Measurements from ENCODE around the gene GAS1.

The GAS1 gene

DNA sequence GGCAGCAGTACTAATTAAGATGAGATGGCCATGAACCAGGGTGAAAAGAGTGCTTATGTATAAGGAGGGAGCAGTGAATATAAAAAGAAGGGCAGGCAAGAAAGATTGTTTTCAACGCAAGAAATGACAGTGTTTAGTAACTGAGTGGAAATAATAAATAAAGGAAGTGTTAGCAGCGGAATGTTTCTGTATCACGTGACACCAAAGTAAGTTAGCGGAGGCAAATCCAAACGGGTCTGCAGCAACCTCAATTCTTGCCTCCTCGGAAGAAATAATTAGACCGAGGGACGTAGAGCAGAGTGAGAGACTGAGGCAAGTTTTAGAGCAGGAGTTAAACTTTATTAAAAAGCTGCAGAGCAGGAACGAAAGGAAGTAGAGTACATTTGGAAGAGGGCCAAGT lies 15.4 kb upstream of the GAS1 start:
- DNase-seq (ENCODE audit: low spot score): no peak

GRCh38 chr9:86960938-86961337 lies 13.6 kb upstream of the GAS1 start:
- DNase-seq (ENCODE audit: low spot score): no peak

DNA sequence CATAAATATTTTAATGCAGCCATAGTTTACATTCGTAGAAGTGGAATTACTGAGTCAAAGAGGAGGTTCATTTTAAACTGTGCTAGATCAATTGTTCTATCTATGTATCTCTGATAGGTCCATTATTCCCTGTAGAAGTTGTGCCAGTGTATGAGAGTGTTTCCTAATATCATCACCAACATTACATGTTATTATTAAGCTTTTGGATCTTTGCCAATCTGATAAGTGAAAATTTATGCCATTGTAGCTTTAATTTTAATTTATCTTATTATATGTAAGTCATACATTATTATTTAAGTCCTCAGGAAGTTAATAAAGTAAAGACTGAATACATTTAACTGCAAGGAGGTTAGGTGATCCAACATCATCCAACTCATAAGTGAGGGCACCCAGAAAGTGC lies 10.9 kb upstream of the GAS1 start:
- DNase-seq (ENCODE audit: low spot score): no peak

DNA sequence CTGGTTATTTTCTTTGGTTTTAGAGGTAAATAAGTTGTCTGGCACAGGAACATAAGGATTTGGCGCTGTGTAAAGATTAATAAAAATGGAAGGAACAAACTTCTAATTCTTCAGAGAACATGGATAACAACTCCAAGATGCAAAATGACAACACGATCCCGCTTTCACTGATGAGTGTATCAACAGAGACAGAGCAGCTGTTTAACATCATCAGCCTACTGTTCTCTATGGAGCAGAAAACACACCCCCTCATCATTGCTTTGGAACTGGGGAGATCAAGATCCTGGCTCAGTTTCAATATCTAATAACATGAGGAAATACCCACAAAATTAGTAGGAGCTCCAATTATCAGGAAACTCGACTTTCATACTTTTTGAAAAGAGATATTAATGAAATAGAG lies 8.3 kb upstream of the GAS1 start:
- DNase-seq (ENCODE audit: low spot score): no peak

DNA sequence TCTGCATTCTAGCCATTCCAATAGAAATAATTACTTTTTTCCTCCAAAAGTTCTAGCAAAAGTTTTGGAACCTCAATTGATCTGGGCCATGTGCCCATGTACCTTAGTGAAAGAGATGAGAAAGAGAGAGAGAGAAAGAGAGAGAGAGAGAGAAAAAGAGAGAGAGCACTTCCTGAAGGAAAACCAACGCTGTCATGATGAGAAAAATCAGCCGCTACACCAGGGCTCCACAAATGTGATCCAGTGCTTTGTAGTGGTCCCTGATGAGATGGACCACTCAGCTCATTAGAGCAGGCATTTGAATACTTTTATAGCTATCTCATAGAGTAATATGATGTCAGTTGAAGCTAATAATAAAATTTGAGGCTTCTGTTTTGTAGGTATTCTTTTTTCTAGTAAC lies 7.7 kb upstream of the GAS1 start:
- DNase-seq (ENCODE audit: low spot score): no peak

- DNase-seq (ENCODE audit: low spot score): no peak
Observed at GRCh38 chr9:86953181-86953580, 5.9 kb upstream of the GAS1 start.

- peak; percentile 46 for DNase-seq (ENCODE audit: low spot score)
Observed at GRCh38 chr9:86948074-86948929, 996 bp upstream of the GAS1 start.

- DNase-seq (ENCODE audit: low spot score): peak; percentile 31
Observed at GRCh38 chr9:86946201-86947145, 833 bp downstream of the GAS1 start.

DNA sequence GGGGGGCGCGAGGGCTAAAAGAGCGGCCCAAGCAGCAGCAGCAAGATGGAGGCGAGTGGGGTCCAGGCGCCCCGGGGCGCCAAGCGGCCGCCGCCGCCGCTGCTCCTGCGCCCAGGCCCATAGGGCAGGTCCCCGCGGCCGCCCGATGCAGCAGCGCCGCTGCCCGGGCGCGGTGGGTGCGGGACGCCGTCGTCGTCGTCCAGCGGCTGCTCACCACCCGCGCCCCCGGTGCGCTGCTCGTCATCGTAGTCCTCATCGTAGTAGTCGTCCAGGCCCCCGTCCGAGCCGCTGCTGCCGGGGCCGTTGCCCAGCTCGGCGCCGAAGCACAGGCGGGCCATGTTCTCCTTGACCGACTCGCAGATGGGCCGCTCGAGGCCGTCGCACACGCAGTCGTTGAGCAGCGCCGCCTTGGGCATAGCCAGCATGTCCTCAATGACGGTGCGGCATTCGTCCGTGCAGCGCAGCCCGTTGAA lies 1.5 kb downstream of the GAS1 start:
- DNase-seq (ENCODE audit: low spot score): no peak

- no peak for DNase-seq (ENCODE audit: low spot score)
Observed at GRCh38 chr9:86944796-86945727, 2.2 kb downstream of the GAS1 start.

GRCh38 chr9:86943201-86944113 lies 3.8 kb downstream of the GAS1 start:
- peak; percentile 20 for DNase-seq (ENCODE audit: low spot score)

DNA sequence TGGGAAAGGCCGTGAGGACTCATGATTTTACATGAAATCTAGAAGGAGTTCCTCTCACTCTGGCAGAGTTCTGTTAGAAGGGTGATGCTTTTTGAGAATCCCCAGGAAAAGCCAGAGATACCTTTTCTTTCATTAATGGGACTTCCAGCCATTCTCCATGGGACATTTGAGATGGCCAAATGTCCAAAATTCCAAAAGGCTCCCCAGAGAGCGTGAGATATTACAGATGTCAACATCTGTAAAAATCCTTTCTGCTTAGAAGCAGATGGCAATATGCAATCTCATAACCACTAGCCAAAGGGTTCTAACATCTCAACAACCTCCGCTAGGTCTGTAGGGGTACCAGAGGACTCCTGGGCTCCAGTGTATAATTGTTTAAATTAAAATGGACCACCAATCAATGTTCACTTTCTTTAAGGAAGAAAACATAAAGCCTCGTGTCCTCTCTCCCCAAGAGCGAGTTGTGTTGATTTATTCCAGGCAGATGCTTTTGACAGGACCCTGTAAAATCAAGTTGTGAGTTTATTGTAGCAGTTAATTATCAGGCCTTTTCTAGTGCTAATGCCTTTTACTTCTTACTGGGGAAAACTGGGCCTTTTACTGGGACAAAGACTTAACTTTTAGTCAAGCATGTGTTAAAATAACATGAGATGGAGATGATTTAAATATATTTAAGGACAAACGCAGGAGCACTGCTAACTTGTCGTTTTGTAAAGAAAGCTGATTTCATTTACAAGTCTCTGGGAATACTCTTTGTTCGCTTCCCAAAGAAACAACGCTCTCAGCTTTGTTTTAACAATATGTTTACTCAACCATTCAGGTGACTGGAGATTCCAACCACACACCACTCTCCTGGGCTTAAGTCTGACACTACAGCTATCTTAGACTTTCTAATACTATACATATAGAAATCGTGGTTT lies 4.8 kb downstream of the GAS1 start:
- no peak for DNase-seq (ENCODE audit: low spot score)

DNA sequence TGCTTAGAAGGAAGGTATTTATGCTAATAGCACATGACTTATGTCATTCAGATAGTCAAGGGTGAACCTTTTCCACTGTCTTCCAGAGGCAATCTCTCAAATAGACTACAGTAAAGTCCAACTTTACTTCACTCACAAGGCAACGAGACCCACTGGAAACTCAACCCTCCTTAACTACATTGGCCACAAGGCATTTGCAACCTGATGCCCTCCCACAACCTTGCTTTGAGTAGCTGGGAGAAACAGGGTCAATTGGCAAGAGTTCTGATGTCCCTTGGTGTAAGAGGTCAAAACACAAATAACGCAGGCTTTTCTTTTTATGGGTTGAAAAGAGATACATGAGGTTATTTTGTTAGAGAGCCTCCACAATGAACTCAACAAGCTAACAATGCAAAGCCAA lies 6.1 kb downstream of the GAS1 start:
- no peak for DNase-seq (ENCODE audit: low spot score)

DNA sequence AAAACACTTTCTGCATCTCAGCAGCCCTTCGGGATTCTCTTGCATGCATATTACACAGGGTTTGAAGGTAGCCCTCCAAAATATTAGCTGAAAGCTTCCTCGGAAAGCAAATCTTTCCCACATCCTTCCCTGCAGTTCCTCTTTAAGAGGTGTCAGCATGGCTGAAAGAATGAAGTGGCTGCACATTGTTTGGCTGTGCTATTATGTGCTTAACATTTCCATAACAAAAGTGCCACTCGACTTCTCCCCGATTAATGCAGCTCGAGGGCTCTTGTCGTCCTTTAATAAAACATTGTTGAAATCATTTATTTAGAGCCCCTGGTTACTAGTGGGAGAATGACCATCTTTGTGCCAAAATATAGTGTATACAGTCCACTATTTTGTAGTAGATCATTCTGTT lies 6.5 kb downstream of the GAS1 start:
- DNase-seq (ENCODE audit: low spot score): no peak

DNA sequence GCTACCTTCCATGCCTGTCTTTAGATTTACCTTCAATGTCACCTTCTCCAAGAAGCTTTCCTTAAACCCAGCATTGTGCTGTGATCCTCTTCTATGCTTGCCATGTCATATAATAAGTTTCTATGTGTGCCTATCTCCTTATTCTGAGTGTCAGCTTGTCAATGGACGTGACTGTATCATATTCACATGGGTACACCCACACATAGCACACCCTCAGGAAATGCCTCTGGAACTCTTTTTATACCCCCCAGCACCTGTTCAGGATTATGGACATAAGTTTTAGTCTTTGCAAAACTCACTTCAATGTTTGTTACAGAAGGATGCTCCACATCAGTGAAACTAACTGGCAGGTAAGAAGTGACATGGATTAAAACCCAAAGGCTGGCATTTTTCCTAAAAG lies 7.4 kb downstream of the GAS1 start:
- DNase-seq (ENCODE audit: low spot score): no peak

DNA sequence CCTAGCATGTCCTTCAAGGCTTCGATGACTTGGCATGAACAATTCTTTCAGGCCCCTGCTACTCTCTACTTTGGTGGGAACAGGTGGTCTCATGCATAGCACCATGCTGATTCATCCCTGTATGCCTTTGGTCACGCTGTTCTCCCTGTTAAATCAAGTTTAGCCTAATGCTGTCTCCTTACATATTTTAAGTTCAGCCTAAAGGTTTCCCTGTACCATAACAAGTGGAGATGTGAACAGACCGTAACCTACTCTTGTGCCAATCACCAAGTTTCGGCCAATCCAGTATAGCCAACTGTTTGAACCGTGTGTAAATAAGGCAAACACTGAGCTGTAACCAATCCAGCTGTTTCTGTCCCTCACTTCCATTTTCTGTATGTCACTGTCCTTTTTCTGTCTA lies 8.0 kb downstream of the GAS1 start:
- DNase-seq (ENCODE audit: low spot score): no peak

DNA sequence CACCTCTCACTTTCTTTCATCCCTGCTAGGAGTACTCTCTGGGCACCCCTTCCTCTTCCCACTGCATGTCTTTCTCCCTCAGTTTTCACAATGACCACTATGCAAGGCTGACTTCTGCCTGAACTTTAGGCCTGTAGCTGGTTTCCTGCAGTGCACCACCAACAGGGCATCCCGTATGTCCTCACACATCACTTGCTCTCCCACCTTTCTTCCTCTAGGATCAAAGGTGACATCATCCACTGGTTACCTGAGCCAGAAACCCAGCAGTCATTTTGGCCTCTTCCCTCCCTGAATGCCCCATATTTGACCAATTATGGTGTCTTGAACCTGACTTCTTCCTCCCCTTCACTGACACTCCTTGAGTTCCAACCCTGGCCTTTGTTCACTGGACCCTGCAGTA lies 8.5 kb downstream of the GAS1 start:
- DNase-seq (ENCODE audit: low spot score): no peak

DNA sequence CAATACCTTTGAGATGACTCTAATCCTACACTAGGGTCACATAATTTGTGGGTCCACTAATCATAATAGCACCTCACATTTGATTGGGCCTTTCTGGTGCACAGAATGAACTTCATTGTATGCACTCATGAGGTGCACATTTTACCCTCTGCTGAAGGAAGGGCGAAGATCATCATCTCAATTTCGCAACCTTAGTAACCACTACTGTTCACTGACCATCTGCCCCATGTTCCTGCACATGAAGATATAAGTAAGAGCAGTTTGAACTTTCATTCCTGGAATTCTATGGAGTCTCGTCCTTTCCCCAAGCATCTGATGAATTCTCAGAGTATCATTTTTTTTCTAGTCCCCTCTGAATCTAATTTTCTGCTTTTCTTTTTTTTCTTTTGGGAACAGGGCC lies 21.2 kb downstream of the GAS1 start:
- no peak for DNase-seq (ENCODE audit: low spot score)

DNA sequence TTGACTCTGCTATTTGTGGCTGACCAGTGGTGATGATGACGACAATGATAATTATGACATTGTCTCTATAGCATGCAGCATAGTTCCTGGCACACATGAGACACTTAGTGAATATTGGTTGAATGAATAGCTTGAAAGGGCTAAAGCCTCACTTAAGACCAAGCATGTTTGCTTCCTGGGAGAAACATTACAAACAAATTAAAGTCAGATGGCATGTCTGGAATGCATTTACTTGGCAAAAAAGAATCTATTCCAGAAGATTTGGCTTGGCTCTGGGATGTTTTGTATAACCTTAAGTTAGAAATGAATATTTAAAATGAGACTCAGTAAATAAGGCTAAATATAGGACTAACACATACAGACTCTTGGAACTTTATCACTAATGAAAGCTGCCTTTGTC lies 21.6 kb downstream of the GAS1 start:
- no peak for DNase-seq (ENCODE audit: low spot score)

- DNase-seq (ENCODE audit: low spot score): no peak
Observed at GRCh38 chr9:86924206-86924605, 23.1 kb downstream of the GAS1 start.
